ENCODE results near the gene DDHD1.

The DDHD1 gene

GRCh38 chr14:53027562-53027961, 125.6 kb downstream of the DDHD1 start:
- DNase-seq: no peak

DNA sequence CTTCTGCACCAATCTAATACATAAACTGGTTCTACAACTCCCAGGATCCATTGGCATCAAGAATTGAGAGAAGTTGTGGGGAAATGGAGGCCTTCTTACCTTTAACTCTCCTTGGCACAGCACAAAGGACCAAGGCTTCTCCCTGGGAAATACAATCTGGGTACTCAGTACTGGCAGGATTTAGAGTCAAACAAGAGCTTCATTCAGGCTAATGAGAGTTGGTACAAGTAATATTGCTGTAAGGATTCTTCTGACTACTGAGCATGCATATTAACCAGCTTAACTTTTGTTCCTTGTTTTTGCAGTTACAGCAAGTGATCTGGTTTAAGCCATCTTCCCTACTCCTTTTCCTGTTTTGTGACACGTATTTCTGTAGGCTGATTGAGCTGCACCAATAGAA, 126.1 kb downstream of the DDHD1 start:
- no peak for DNase-seq

DNA sequence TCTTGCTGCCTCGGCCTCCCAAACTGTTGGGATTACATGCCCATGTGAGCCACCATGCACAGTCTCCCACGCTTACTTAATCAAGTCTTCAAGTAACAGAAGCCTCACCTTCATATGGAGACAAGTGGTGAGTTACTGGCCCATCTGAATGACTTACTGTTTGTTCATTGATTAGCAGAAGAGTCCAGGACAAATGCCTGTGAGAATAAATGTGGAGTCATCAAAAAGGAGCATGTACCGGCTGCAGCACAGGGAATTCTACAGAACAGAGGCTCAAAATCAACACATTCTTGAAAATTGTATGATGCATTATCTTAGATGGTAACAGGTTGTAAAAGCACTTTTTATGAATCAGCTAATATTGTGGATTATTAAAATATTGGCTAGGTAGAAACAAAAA, 129.8 kb downstream of the DDHD1 start:
- no peak for DNase-seq

GRCh38 chr14:53022593-53022992, 130.5 kb downstream of the DDHD1 start:
- DNase-seq: no peak

DNA sequence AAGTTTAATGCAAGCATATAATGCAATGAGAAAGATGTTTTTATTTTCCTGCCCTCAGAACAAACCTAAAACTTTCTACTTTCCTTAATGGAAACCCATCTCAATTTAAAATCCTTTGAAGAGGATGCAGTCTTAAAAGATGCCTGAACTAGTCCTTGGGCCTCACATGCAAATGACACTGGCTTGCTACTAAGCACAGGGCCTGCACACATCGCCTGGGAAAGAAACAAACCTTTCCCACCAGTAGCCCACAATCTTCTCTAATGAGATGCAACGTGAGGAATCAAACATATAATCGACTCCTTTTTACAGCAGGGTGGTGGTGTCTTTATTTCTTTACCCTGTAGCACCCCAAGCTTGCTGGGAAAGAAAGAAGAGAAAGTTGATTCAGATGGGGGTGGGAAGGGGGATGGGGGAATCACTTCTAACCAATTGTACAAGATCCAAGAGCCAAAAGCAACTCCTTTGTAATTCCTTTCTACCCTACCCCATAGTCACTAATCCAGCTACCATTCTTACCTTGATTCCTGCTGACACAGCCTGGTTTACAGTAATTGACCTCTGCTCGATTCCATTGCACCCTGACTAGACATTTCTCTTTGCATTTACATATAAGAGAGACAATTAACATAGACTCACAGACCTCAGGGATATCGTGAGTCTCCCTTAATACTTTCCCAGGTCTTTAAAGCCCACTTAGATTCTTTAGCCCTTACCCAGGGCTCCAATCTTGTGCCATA, 132.8 kb downstream of the DDHD1 start:
- no peak for DNase-seq

- no peak for DNase-seq
These were observed 133.7 kb downstream of the DDHD1 start for GRCh38 chr14:53019406-53019805.

DNA sequence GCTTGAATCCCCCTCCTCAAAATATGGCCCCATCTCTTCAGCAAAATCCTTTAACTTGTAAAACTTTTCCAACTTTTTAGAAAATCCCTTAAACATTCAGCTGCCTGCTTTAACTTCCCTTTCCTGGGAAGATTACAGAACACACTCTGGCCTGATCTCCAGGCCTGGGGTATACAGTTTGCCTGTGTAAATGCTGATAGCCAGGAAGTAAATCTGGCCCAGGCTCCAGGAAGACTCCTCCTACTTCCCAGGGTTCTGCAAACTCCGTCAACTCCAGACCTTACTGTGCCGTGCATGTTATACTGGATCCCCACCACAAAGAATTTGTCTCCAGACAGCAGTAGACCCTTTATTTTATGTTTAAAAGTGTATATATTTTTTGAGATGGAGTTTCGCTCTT, 135.3 kb downstream of the DDHD1 start:
- DNase-seq: no peak

- DNase-seq: no peak
These were observed 136.2 kb downstream of the DDHD1 start for GRCh38 chr14:53016919-53017318.

- no peak for DNase-seq
These were observed 136.6 kb downstream of the DDHD1 start for GRCh38 chr14:53016491-53016890.

GRCh38 chr14:53011053-53011462, 142.1 kb downstream of the DDHD1 start:
- DNase-seq: no peak

GRCh38 chr14:53010193-53011040, 142.7 kb downstream of the DDHD1 start:
- DNase-seq: no peak

DNA sequence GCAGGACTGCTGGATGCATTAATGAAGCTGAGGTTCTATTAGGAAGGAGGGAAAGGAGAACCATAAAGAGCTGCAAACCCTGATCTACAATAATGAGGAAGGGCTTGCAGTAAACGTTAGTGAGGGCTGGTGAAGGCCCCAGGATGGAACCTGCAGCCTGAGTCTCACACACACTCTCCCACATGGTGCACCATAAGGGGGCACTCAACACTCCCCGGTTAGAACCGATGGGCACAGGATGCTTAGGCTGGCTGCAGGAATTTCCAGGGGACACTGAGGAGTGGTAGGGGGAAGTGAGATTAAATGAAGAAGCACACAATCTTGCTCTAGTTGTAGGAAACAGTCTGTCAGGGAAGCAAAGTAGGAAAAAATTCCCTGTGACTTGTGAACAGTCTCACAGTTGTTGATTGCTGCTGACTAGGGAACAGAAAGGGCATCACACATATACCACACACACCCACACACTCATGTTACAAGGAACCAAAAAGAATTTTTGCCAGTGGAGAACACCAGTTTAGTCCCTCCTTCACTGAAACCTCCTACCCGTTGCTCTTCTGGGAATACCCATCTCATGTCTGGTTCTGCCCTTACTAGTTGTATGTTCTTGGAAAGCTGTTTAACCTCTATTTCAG, 146.1 kb downstream of the DDHD1 start:
- DNase-seq: no peak

DNA sequence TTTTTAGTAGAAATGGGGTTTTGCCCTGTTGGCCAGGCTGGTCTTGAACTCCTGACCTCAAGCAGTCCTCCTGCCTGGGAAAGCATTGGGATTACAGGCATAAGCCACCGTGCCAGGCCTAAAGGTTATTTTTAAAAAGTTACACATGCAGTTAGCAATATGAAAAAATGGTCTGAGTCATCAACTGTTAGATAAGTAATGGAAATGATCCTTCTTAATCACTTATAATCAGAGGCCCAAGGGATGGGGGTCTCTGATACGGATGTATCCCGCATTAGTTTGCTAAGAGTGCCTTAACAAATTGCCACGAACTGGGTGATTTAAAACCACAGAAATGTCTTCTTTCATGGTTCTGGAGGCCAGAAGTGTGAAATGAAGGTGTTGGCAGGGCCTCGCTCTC, 148.1 kb downstream of the DDHD1 start:
- DNase-seq: no peak

- DNase-seq: no peak
These were observed 149.3 kb downstream of the DDHD1 start for GRCh38 chr14:53003776-53004175.

- DNase-seq: no peak
These were observed 150.5 kb downstream of the DDHD1 start for GRCh38 chr14:53002576-53002975.

GRCh38 chr14:53001787-53002378, 151.2 kb downstream of the DDHD1 start:
- DNase-seq: no peak

DNA sequence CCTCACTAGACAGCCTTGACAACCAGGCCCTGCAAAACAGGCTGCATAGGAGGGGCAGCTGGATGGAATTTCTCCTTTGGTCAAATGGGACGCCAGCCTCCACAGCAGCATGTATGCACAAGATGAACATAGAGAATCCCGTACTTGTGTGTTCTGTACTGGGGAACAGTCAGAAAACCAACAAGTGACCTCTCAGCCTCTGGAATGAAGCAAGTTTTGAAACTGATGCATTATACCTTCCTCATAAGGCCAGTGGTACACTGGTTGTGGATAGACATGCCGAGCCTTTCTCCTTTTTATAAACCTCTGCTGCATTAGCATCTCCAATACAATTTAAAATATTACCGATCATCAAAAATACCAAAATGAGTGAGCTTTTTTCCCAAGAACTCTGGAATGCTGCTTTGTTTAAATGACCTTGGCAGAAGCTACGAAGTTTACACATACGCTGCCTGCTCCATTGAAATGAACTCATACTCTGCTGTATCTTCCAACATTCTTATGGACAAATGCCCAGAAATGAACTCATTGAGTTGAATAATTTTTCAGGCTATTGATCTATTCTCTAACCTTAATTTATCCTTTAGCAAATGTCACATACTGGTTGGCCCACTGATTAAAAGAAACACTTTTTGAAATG, 154.6 kb downstream of the DDHD1 start:
- DNase-seq: no peak

DNA sequence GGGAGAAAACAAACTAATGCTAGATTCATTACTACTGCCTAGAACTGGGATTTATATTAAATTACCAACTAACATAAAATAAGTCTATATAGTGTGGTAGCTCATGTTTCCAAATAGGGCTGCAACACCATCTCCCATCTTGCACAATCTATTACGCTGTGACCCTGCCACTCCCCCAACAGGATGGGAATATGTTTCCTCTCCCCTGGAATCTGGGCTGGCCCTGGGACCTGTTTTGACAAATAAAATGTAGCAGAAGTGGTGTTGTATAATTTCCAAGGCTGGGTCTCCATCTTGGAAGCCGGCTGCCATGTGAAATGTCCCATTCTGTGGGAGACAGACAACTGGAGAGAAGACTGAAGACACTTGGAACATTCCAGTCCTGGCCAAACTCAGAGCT, 156.6 kb downstream of the DDHD1 start:
- no peak for DNase-seq

- no peak for DNase-seq
These were observed 157.1 kb downstream of the DDHD1 start for GRCh38 chr14:52995998-52996397.

DNA sequence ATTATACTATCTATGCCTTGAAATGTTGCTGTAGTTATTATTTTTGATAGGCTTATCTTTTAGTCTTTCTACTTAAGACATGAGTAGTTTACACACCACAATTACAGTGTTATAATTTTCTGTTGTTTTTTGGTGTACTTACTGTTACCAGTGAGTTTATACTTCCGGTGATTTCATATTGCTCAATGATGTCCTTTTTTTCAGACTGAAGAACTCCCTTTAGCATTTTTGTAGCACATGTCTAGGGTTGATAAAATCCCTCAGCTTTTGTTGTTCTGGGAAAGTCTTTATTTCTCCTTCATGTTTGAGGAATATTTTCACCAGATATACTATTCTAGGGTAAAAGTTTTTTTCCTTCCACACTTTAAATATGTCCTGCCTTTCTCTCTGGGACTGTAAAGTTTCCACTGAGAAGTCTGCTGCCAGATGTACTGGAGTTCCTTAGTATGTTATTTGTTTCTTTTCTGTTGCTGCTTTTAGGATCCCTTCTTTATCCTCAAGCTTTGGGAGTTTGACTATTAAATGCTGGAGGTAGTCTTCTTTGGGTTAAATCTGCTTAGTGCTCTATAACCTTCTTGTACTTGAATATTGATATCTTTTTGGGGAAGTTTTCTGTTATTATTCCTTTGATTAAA, 160.8 kb downstream of the DDHD1 start:
- no peak for DNase-seq

GRCh38 chr14:52988139-52988538, 165.0 kb downstream of the DDHD1 start:
- no peak for DNase-seq

DNA sequence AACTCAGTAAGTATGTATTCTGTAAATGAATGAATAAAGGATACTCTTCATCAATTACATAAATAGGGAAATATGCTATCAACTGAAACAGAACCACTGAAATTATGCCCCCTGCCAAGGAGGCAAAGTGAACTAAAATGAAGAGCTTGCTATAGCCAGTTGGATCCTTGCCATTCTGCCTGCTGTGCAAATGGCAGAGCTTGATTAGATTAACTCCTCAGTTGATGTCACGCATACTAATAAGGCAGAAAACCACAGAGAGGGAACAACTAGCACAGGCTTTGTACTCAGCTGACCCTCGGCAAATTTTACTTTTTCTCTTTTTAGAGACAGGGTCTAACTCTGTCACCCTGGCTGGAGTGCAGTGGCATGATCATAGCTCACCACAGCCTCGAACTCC, 165.6 kb downstream of the DDHD1 start:
- no peak for DNase-seq

Data from activated CD8-positive, alpha-beta memory T cell treated with anti-CD3 and anti-CD28 coated beads for 24 hours (primary cell).